GM12892 (cell line): ENCODE results near the gene FHL5.
A peak's percentile ranks its signal among the peaks of the same experiment; 100 is the strongest.
"Not testable (repeated sequence)": the region's sequence is repeated elsewhere in the genome, so short reads cannot be mapped to it uniquely, and the experiment has no call there.

ENCODE experiments used
- DNase-seq: peaks from one replicate; pipeline ENCODE4 v3.0.0; 2011; ENCODE audit not compliant: insufficient read length
- FAIRE-seq: peaks from 2 replicates; lab custom pipeline; 2011; peaks lifted over from hg19 to GRCh38; lab: Jason Lieb, UNC
- POLR2A ChIP-seq: IDR thresholded peaks from 2 replicates; pipeline ENCODE4 v1.6.1; 2011; ENCODE audit warnings: low read depth, low read length, control low read depth
- POLR2AphosphoS5 ChIP-seq: IDR thresholded peaks from 2 replicates; pipeline ENCODE4 v1.6.1; 2011; ENCODE audit warnings: low read depth, low read length, control low read depth
- TAF1 ChIP-seq: IDR thresholded peaks from 2 replicates; pipeline ENCODE4 v1.6.1; 2011; ENCODE audit warnings: low read depth, mild to moderate bottlenecking, control low read depth, low read length, borderline replicate concordance

The FHL5 gene

DNA sequence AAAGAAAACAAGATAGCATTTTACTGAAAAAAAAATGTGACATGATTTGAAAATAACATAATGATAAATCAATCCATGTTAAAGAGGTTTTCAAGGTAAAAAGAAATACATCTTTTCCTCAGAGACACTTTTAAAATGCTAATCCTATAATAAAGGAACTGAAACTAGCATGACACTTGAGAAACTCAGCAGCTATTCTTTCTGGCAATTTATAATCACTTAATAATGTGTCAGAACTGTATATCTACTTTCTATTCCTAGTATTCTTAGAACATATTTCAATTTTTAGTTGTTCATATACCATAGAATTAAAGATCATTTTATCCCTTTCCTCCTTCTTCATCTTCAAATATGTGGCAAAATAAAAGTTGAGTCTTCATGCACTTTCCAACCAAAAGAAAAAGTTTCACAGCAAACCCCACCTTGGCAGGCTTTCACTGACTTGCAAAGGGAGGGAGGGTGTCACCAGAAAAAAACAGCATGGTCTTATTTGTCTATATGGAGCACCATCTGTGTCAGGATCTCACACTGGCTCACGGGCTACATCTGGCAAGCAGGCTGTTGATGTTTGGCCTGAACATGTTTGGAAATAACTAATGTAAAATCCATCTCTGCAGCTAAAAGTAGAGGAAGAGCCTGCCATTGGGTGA, 48.5 kb downstream of the FHL5 start:
- no peak for FAIRE-seq
- DNase-seq, result no peak

DNA sequence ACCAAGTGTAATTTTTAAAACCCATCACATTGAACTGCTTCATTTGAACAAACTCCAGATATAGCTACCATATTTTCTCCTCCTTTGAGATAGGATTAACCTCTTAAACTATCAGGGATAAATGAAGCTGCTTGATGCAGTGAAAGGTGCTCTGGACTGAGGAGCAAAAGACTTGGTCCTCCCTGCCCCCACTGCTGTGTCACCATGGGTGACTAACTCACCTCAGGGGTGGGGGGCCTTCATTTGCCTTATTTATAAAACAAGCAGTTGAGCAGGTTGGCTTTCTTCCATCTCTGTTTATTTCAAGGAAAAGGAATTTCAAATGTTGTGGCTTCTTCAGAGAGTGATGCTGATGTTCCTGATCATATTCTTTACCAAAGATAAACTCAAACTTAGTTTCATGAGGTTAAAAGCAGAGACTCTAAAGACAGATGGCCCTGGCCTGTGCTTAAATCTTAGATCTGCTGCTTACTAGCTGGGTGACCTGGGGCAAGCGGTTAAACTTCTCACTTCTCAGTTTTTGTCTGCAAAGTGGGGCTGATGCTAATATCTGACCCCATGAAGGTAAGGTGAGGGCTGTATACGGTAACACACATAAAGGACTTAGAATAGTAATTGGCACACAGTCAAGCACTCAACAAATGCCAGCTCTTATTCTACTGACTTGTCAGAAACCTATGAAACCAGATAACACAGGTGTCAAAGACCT, 50.5 kb downstream of the FHL5 start:
- TF ChIP-seq POLR2AphosphoS5, result no peak
- no peak for TF ChIP-seq TAF1
- TF ChIP-seq POLR2A, result no peak
- FAIRE-seq, result peak; percentile 58
- DNase-seq, result no peak

More for the DNA sequence above, 48.5 kb downstream of the FHL5 start:
- TF ChIP-seq TAF1, result no peak
- no peak for TF ChIP-seq POLR2A
- TF ChIP-seq POLR2AphosphoS5, result no peak

DNA sequence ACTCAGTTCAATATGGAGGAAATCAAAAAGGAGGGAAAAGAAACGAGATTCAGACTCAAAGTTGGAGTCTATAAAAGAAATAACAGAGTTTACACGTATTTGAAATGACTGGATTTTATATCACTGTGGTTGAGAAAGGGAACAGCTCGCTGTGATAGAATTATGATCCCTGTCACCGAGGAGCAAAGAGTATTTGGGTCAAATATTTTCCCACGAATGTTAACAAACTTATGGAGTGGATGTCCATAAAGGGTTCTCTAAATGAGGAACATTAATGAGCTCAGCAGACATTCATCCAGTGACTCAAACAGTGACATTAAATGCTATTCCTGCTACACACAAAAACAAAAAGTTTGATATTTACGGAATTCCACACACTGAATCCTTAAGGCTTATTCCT, 57.9 kb downstream of the FHL5 start:
- DNase-seq (no peak), FAIRE-seq (no peak)
- TF ChIP-seq TAF1 (no peak), POLR2A (no peak)

DNA sequence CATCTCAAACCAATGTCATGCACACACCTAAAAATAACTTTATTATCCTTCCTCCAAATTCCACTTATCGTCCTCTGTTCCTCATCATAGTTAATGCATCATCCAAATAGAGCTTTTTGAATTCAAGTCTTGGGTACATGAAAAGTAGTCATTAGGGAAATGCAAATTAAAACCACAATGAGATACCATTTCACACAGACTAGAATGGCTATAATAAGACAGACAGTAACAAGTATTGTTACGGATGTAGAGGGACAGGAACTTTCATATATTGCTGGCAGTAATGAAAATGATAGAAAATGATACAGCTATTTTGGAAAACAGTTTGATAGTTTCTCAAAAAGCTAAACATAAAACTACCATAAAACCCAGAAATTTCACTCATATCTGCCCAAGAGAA, 59.1 kb downstream of the FHL5 start:
- no peak for TF ChIP-seq TAF1
- no peak for TF ChIP-seq POLR2AphosphoS5
- no peak for TF ChIP-seq POLR2A
- DNase-seq (no peak), FAIRE-seq (no peak)

DNA sequence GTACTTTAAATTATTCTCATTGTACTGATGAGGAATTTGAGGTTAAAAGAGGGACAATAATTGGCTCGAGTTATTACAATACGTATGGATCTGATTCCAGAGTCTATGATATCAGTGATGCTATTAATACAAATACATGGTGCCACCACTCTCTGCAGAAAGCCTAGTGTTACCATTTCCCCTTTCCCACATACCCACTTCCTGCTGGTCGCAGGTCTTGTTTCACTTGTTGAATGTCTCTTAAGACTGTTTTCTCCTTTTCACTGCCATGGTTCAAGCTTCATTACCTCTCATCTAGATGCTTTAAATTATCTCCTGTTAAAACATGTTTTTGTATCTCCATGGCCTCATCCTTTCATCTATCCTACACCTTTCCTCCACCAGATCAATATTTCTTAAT, 62.0 kb downstream of the FHL5 start:
- DNase-seq (no peak), FAIRE-seq (no peak)
- no peak for TF ChIP-seq POLR2AphosphoS5
- no peak for TF ChIP-seq TAF1
- TF ChIP-seq POLR2A, result no peak

DNA sequence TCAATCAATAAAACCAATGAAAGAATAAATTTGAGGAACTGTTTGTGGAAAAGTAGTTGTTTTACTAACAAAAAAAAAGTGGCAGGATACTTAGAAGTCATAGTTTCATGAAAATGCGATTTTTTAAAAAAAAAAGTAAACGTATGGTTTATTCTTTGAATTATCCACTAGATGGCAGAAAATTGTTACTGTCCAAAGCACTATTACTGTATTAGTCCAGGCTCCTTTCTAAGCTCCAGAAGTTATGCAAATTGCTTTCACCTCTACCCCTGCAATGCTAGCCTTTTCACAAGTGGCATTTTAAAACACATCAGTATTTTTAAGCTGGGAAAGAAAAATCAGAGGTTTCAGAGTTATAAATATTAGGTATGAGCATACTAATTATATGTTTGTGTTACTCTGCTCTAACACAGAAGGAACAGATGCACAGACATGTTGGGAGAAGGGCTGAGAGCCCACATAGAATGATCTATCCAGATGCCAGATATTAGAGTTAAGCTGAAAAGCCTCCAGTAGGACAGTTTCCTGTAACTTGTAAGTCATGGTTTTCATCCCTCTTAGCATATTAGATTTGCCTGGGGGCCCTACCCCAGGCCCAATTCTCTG, 63.9 kb downstream of the FHL5 start:
- no peak for DNase-seq
- TF ChIP-seq POLR2AphosphoS5 (no peak), TAF1 (no peak), POLR2A (no peak)
- peak; percentile 92 for FAIRE-seq

DNA sequence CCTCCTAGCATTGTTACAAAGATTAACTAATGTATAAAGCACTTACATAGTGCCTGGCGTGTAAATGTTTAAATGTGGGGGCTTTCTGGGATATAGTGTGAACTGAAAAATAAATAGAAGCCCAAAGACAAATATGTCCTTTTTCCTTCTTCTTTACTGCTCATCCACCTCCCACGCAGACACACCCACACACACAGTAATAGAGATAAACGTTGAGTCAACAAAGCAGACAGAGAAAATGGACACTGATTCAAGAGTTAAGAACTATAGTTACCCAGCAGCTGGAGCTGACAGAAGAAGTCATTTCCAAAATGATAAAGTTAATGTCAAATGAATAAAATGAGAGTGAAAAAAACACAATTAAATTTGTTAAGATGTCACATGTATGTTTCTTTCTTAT, 68.3 kb downstream of the FHL5 start:
- DNase-seq (no peak), FAIRE-seq (no peak)
- TF ChIP-seq POLR2AphosphoS5 (no peak), POLR2A (no peak), TAF1 (no peak)

DNA sequence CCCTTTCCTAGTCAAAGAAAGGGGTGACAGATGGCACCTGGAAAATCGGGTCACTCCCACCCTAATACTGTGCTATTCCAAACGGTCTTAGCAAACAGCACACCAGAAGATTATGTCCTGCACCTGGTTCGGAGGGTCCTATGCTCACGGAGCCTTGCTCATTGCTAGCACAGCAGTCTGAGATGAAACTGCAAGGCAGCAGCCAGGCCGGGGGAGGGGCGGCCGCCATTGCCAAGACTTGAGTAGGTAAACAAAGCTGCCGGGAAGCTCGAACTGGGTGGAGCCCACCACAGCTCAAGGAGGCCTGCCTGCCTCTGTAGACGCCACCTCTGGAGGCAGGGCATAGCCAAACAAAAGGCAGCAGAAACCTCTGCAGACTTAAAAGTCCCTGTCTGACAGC, 75.1 kb downstream of the FHL5 start:
- not testable (repeated sequence) for FAIRE-seq

DNA sequence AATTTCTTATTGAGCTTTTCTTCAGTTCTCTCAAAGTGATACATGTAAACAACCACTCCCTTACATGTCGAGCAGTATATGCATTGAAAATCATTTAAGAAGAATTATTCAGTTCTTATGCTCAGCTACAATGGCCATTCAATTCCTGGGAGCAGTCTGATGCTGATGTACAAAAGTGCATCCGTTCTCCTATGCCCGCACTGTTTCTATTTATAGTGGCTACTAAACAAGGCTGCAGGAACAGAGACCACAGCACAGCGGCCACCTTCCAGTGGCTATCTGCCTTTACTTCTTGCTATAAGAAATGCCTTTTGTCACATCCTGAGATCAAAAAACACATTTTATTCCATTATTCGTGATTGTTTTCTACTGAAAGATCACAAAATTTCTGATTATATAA, 82.2 kb downstream of the FHL5 start:
- FAIRE-seq (no peak), DNase-seq (no peak)
- no peak for TF ChIP-seq POLR2AphosphoS5
- TF ChIP-seq POLR2A, result no peak
- no peak for TF ChIP-seq TAF1

More for the DNA sequence above, 75.1 kb downstream of the FHL5 start:
- not testable (repeated sequence) for DNase-seq

DNA sequence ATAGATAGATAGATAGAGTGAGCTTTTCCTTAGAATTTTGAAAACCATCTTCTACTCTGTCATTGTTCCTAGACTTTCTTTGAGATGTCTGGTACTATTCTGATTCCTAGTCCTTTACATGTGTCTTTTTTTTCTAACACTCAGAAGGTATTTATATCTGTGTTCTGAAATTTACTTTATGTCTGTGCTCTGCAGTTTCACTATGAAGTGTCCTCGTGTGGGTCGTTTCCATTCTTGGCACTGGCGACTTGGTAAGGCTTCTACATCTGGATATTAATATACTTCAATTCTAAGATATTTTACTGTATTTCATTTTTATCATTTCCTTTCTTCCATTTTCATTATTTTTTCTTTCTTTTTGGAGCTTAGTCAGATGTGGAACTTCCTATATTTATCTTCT, 87.0 kb downstream of the FHL5 start:
- TF ChIP-seq TAF1 (no peak), POLR2AphosphoS5 (no peak), POLR2A (no peak)
- FAIRE-seq (peak; percentile 64), DNase-seq (no peak)

DNA sequence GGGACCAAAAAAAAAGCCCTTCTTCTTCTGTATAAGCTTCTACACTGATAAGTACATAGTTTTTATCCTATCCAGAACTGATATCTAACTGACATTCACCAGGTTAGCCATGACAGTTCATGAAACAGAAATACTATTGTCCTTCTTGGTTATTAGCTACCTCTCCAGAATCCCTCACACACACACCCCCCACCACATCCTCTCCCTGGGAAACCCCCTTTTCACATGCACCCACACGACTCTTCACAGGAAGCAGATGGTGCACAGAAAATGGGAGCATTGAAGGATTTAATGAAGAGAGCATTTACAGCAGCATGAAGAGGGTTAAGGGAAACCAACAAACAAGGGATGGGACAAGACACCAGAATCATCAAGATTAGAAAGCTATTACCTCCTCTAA, 88.9 kb downstream of the FHL5 start:
- DNase-seq (no peak), FAIRE-seq (peak; percentile 73)
- TF ChIP-seq POLR2AphosphoS5 (no peak), TAF1 (no peak), POLR2A (no peak)

DNA sequence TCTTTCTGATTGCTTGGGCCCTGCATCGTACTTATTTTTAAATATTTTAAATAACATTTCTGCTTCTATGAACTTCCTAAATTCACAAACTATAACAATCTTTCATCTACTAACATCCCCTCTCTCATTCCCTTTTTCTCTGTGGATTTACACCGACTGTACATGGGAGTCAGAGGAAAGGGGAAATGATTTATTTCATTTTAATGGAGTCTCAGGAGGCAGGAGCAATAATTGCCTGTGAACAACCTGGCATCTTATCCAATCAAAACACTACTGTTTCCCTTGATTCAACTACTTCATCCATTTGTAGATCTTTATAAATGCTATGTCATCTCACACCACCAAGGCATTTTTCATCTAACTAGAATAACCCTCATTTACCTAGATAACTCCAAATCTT, 89.6 kb downstream of the FHL5 start:
- FAIRE-seq, result no peak
- no peak for DNase-seq
- TF ChIP-seq TAF1, result no peak
- no peak for TF ChIP-seq POLR2AphosphoS5

DNA sequence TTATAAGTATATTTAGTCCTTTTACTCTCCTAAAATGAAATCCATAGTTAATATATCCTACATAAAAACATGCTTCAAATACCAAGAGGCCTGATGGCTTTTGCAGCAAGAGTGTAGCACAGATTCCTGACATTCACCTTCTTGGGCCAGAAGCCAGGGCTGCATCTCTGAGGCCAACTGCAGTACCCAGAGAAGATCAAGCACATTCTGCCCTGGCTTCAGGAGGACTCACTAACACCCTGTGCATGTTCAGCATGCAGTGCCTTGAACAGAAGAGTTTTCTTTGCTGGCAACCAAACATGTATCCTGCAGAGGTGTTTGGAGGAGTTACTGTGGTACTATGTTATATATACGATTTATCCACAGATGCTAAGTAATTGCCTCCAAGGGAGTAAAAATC, 90.3 kb downstream of the FHL5 start:
- DNase-seq (no peak), FAIRE-seq (no peak)
- TF ChIP-seq POLR2A (no peak), POLR2AphosphoS5 (no peak), TAF1 (no peak)

DNA sequence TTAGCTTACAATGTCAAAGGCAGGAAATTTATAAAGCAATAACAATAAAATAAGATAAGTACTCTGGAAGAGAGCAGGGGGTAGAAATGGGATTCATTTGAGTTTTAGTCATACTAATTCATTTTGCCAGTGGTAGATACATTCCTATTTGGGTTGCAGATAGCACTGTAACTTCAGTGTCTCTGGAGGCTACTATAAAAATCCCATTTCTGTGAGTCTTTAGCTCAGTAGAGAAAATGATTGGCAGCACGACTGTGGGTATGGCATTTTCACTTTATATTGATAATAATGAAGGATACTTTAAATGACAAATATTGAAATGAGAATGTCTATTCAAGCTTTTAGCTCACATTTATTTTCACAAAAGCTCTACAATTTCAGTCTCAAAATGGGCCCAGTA, 93.6 kb downstream of the FHL5 start:
- no peak for FAIRE-seq

More for the DNA sequence above, 93.6 kb downstream of the FHL5 start:
- DNase-seq, result no peak
- TF ChIP-seq TAF1, result no peak
- TF ChIP-seq POLR2AphosphoS5, result no peak
- TF ChIP-seq POLR2A, result no peak
